DMS53 (cell line): ENCODE results near the gene ATP2C2.
"Not testable (repeated sequence)": the region's sequence is repeated elsewhere in the genome, so short reads cannot be mapped to it uniquely, and the experiment has no call there.

Experiments
- DNase-seq: peaks from one replicate; lab custom pipeline; 2025; lab: John Stamatoyannopoulos, UW

The ATP2C2 gene

DNA sequence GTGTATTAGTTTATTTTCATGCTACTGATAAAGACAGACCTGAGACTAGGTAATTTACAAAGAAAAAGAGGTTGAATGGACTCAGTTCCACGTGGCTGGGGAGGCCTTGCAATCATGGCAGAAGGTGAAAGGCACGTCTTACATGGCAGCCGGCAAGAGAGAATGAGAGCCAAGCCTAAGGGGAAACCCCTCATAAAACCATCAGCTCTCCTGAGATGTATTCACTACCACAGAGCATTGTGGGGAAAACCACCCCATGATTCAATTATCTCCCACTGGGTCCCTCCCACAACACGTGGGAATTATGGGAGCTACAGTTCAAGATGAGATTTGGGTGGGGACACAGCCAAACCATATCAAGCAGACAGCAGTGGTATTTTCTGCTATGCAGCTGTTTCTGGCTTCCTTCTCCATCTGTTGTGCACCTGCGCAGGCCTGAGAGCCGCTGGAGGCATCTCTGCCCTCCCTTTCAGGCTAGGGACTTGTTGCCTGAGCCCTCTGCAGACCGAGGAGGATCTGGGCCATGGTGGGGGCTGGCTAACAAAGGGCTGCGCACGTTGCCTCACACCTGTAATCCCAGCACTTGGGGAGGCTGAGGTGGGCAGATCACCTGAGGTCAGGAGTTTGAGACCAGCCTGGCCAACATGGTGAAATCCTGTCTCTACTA is 82.8 kb downstream of the ATP2C2 start:
- not testable (repeated sequence) for DNase-seq

DNA sequence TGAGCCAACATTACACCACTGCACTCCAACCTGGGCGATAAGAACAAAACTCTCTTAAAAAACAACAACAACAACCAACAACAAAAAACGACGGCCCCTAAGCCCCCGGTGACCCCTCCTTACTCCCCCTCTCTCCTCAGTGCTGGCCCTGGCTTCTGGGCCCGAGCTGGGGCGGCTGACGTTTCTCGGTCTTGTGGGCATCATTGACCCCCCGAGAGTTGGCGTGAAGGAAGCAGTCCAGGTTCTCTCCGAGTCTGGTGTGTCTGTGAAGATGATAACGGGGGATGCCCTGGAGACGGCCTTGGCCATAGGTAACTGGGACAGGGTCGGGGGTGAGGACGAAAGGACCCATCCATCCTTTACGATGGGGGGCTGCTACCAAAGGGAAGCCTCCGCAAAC is 83.4 kb downstream of the ATP2C2 start:
- DNase-seq: no peak

DNA sequence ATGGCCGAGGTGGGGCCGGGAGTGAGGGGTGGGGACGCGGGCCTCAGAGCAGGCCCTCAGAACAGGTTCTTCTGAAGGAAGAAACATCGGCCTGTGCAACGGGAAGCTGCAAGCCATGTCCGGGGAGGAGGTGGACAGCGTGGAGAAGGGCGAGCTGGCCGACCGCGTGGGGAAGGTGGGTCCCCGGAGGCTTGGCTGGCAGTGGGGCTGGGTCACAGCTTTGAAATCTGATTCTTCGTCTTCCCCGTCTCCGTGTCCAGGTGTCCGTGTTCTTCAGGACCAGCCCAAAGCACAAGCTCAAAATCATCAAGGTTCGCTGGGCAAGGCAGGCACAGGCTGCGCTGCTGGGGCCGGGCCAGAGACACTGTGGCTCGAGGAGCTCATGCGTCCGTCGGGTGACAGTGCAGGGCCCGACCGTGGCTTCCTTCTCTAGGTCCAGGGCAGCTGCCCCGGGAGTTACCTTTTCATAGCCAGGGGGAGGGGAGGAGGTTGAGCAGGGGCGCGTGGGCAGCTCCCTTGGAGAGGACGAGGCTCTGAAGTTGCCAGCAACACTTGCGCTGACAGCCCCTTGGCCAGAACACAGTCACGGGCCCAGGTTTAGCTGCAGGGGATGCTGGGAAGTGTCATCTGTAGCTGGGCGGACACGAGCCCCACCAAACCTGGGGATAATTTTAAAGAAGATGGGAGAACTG is 84.9 kb downstream of the ATP2C2 start:
- no peak for DNase-seq

DNA sequence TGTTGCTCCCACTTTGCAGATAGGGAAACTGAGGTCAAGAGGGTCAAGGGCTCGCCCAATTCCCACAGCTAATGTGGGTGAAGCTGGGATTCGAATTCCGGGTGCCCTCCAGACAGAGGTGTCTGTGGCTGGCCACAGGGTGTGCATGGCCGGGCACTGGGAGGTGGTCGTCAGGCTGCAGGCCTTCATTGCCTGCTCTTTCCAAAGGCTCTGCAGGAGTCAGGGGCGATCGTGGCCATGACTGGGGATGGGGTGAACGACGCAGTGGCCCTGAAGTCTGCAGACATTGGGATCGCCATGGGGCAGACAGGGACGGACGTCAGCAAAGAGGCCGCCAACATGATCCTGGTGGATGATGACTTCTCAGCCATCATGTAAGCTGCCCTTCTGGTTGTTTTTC is 86.3 kb downstream of the ATP2C2 start:
- no peak for DNase-seq

DNA sequence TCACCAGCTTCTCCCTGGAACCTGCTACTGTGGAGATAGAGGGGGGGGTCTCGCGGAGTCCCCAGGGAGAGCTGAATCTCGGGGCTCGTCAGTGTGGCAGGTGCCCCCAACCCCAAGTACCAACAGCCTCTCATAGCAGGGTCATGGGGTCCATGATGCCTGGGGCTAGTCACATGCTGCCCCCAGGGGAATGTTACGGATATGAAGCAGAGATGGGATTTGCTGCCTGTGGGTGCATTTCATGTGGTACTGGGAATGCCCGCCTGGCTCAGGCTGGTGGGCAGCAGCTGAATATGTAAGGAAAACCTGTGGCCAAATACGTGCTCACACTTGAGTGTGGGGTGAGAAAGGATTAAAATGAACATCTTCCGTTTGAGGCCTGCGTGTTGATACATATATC is 86.7 kb downstream of the ATP2C2 start:
- DNase-seq: no peak

DNA sequence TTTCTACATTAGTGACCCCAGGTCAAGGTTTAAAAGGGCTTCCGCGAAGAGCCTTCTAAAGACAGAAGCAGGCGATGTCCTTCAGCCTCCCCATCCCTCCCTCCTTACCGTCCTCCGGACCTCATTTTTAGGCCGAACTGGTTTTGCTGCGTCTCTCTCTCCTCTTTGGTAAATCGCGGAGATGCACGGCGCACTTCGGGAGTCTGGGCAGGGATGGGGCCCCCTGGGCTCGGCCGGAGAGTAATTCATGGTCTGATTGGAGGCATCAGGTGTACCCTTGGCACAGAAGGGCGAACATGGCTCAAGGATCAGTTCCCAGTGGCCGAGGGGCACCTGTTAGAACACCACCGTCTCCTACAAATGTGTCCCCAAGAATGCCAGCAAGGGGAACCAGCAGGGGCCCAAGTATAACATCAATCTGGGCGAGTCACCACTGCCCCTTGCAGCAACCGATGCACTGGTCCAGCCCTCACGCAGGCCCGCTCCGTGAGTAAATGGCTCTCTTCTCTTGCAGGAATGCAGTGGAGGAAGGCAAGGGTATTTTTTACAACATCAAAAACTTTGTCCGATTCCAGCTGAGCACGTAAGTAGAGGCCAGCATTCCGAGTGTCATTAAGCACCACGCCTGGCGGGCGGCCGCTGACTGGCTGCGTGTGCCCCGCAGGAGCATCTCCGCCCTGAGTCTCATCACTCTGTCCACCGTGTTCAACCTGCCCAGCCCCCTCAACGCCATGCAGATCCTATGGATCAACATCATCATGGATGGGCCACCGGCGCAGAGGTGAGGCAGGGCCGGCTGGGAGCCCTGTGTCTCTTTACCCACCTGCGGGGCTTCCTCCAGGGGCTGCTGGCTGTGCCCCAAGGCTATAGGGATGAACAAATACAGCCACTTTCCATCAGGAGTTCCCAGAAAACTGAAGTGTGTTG is 90.5 kb downstream of the ATP2C2 start:
- no peak for DNase-seq

DNA sequence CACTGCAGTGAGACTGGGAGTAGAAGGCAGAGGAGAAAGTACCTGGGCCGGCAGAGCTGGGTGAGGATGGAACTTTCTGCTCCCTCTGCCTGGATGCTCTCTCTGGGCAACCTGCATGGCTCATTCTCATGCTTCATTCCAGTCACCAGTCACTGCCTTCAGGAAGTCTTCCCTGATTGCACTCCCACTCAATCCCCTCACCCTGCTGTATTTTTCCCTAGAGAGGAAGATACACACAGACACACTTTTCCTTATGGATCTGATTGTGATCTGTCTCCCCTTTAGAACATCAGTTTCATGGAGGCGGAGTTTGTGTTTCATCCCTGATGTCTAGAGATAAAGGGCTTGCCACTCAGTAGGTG is 91.2 kb downstream of the ATP2C2 start:
- DNase-seq: no peak

DNA sequence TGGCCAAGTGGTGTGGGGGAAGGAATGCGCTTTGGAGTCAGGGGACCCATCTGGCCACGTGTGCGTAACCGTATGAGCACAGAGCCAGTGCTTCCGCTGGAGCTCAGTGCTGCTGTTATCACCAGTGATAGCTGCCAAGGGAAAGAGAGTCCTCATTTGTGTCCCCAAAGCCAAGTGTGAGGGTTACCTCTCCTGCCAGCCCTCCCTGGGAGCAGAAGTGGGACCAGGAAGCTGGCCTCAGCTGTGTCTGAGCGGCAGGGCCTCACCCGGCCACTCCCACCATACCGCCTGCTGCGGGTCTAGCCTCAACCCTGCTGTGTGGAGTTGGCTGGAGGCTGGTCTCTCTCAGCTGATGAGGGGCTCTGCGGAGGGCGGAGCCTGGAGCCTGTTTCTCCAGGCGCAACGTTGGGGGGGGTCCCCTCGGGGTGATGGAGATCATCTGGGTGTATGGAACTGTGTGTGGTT is 91.6 kb downstream of the ATP2C2 start:
- no peak for DNase-seq

DNA sequence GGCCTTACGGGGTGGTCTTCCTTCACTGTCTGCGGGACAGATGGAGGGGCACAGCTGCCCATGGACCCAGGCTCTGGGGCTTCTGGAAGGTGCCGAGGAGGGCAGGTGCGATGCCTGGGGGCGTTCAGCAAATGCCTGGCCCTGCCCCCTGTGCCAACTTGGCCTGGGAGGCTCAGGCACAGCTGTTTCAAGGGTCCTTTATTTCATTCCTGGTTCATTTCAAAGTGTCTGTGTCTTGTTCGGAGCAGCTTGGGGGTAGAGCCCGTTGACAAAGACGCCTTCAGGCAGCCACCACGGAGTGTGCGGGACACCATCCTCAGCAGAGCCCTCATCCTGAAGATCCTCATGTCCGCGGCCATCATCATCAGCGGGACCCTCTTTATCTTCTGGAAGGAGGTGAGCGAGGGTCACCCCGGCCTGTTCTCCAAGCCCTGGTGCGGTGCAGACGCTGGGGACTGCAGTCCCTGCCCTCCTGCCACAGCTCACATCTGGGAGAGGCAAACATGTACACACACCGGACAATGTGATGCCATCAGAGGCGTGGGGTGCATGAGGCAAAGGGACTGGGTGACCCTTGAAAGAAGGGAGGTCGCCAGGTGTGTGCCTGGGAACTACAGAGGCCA is 92.2 kb downstream of the ATP2C2 start:
- DNase-seq: no peak

DNA sequence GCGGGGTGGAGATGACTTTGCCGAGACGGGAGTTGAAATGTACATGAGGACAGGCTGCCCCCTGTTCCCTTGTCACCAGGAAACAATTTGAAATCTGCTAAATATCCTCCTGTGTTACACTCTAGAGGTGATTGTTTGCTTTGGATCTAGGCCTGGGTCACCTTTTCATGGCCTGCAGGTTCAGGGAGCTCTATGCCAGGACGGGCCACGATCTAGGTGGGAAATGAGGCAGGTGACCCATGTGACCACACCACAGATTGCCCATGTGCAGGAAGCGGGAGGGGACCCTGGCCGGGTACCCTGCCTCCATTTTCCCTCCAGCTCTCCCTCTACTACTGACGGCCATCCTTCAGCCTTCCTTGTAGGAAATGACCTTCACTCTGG is 92.7 kb downstream of the ATP2C2 start:
- DNase-seq: no peak

DNA sequence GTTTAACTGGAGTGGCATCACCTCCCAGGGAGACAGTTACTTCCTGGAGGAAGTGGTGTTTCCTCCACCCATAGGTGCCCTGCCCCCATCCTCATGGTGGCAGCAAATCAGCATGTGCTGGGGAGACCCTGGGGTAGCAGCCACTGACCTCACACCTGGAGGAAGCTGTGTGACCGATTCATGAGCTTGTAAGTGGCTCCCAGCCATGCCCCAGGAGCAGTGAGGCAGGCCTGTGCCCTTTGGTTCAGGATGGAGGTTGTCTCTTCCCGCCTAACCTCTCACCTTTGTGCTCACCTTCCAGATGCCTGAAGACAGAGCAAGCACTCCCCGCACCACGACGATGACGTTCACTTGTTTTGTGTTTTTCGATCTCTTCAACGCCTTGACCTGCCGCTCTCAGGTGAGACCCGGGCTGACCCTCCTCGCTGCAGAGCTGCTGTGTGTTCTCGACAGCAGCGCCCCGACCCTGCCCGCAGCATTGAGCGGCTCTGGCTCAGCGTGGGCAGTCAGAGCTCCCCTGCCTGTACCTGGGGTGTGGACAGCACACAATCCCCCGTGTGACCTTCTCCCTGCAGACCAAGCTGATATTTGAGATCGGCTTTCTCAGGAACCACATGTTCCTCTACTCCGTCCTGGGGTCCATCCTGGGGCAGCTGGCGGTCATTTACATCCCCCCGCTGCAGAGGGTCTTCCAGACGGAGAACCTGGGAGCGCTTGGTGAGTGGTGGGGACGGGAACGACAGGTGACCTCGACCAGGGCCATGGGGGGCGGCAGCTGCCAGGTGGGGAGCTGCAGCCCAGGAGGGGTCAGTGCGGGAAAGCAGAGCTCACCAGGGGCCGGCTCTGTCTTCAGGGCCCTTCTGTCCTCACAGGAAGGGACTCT is 93.3 kb downstream of the ATP2C2 start:
- no peak for DNase-seq

DNA sequence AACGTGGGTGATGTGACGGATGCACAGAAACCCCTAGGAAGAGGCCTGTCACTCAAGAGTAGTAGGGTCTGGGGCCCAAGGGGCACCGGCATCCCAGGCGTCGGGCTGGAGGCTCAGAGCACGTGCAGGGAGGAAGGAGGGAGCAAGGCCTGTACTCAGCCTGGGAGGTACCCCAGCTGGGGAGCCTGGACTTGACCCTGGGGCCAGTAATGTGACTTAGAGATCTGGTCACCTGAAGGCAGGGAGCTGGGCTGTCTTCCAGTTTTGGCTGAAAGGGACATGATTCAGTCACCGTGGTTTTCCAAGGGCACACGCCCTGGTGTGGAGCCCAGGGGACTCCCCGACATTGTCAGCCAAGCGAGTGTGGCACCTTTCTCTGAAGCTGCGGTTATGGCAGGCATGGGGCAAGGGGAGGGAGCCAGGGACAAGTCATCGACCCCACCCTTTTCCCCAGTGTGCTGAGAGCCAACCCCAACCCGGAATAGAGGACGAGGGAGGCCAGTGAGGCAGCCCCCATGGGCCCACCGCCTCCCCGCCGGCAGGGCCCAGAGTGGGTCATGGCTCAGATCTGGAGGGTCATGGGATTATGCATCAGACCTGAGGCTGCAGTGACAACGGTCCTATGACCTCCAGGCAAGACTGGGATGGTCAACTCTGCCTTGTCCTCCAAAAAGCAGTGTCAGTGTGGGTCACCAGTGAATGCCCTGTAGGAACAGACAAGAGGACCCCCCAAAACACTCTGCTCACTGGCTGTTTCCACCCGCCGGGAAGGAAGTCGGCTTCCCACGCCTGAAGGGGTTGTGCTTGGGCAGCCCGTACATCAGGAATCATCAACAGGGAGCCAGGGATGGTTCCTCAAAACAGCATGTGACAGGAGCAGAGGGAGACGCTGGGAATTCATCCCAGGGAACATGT is 94.2 kb downstream of the ATP2C2 start:
- DNase-seq: no peak

DNA sequence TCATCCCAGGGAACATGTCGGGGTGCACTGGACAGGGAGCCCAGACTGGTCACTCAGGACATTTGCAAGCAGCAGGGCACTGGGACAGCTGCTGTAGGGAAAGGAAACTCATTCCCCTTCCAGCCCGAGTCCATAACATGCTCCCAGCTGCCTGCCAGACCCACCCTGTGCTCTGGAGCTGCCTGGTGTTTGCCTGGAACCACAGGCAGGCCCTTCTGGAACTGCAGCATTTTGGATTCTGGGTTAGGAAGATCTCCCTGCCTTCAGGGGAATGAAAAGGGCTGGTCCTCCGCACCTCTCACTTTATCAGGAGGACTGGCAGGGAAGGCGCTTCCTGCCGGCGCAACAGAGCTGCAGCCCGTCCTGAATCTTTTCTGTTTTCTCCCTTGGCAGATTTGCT is 94.9 kb downstream of the ATP2C2 start:
- no peak for DNase-seq

DNA sequence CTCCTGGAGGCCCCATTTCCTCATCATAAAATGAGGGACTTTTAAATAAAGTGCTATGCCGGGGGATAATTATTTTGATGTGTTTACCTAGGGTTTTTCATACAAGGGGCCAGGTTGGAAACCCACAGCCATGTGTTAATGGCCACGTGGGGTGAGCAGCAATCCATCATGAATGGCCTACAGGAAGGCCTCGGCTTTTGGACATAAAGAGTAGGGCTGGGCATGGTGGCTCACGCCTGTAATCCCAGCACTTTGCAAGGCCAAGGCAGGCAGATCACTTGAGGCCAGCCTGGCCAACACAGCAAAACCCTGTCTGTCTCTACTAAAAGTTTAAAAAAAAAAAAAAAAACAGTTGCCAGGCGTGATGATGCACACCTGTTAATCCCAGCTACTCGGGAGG is 95.8 kb downstream of the ATP2C2 start:
- no peak for DNase-seq

DNA sequence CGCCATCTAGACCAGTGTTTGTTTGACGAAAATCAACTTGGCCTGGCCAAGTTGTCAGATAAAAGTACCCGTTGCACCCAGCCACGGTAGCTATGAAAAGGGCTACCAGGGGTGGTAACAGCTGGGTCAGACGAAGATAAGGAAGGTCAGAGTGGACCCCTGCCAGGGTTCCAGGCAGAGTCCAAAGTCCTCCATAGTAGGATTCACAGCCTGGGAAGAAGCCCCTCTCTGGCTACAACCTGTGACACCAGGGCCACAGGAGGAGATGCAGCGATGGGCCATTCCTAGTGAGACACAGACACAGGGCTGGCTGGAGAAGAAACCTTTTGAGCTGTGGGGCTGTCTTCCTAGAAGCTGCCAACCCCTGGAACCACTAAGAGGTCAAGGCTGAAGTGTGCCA is 96.8 kb downstream of the ATP2C2 start:
- DNase-seq: no peak

DNA sequence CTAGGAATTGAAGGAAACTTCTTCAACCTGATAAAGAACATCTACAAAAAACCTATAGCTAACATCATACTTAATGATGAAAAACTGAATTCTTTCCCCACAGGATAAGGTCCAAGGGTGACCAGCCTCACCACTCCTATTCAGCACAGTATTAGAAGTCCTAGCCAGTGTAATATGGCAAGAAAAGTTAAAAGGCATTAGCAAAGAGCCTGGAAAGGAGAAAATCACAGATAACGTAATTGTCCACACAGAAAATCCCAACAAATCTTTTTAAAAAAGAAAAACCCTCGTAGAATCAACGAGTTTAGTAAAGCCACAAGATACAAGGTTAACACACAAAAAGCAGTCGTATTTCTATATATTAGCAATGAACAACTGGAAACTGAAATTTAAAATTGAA is 98.4 kb downstream of the ATP2C2 start:
- no peak for DNase-seq

DNA sequence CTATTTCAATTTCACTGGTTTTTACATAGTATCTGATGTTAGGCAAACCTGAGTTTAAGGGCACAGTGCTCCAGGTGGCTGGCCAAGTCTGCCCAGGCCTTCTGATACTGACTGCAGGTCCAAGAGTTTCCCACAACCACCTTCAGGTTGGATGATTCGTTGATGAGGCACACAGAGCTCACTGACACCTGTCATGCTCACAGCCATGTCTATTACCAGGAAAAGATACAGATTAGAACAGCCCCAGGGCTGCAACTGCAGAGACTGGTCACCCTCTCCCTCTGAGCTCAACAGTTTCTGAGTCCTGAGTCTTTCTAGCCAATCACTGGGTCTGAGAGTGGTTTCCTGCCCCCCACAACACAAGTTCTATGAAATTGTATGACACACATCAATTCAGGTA is 98.9 kb downstream of the ATP2C2 start:
- DNase-seq: no peak

DNA sequence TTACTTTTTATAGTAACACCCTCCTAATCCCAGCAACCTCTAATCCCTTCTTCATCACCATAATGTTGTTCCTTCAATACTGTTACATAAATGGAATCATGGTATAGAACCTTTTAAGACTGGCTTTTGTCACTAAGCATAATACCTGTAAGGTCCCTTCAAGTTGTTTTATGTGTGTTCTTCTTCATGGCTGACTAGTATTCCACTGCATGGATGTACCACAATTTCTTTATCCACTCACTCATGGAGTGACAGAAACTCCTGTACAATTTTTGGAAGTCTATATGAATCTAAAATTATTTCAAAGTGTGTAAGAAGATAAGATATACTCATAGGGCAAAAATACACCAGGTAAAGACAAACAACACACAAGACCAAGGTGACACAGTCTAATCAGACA is 99.4 kb downstream of the ATP2C2 start:
- no peak for DNase-seq

DNA sequence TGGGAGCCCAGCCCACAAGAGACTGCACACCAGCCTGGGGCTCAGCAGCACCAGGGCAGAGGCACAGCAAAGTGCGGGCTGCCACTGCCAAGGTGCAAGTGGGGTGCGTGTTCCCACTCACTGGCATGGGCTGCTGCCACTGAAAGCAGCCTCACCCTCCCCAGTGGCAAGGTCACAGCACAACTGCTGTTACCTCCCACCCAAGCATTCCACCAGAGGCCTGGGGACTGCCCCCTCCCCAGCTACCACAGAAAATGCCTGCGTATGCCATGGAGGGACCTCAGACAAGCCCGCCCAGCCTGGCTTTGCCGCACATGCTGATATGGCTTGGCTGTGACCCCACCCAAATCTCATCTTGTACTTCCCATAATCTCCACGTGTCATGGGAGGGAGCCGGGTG is 103.0 kb downstream of the ATP2C2 start:
- DNase-seq: no peak

DNA sequence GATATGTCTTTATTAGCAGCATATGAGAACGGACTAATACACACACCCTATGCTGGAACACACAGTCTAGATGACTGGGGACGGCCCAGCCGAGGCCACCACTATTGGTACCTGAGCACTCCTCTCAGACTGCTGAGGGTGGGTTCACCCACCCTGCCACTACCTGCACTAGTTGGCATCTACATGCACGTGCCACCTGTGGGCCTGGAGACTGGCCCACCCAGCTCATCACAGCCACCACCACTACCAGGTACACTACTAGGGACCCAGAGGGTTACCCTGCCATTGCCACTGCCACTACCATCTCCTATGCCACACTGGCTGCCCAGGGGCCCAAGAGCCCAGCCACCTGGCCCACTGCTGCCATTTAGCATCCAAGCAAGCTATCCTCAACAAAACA is 103.6 kb downstream of the ATP2C2 start:
- DNase-seq: no peak
